ENCODE data around the gene ANTXR2.
"Not testable (repeated sequence)": the region's sequence is repeated elsewhere in the genome, so short reads cannot be mapped to it uniquely, and the experiment has no call there.

Gene ANTXR2

DNA sequence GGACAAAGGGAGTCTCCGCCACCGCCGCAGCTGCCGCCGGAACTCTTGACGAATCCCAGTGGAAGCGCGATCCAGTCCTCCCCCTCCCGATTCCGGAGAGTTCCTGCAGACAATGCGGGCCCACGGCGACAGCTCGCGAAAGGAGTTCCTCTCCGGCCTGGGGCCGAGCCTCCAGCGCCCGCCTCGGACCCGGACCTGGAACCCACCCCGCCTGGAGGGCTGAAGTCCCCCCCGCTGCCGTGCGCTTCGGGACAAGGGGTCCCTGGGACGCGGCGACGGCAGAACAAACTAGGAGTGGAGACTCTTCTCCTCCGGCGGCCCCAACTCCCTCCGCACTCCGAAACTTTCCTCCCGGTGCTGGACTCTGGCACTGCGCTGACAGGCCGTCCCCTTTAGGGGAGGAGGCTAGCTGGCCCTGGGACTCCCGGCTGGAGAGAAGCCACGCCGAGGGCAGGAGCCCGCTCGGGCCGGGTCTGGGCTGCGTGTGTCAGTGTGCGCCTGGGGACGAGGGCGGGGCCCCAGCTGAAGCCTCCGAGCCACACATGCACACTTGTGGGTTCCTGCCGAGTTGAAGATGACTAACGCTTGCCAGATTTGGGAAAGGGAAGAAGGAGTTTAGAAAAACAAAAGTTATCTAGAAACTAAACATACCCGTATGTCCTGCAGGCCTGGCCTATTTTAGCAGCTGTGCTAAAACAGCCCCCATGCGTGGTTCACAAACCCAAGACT is at the start of gene ANTXR2:
Gene ANTXR2, minus strand, starts transcription at position 486 of the 729 bp plus-strand sequence. CDS start 669 bp downstream, outside the sequence.
- DNase-seq: peak; percentile 54

DNA sequence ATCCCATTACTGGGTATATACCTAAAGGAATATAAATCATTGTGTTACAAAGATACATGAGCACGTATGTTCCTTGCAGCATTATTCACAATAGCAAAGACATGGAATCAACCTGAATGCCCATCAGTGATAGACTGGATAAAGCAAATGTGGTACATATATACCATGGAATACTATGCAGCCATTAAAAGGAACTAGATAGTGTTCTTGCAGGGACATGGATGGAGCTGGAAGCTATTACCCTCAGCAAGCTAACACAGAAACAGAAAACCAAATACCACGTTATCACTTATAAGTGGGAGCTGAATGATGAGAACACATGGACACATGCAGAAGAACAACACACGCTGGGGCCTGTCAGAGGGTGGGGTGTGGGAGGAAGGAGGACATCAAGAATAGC is 48.8 kb upstream of the ANTXR2 start:
- DNase-seq: not testable (repeated sequence)

DNA sequence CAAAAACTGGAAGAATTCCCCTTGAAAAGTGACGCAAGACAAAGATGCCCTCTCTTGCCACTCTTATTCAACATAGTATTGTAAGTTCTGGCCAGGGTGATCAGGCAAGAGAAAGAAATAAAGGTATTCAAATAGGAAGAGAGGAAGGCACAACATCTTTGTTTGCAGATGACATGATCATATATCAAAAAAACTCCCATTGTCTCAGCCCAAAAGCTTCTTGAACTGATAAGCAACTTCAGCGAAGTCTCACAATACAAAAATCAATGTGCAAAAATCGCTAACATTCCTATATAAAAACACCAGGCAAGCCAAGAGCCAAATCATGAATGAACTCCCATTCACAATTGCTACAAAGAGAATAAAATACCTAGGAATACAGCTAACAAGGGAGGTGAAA is 46.6 kb upstream of the ANTXR2 start:
- DNase-seq: not testable (repeated sequence)

DNA sequence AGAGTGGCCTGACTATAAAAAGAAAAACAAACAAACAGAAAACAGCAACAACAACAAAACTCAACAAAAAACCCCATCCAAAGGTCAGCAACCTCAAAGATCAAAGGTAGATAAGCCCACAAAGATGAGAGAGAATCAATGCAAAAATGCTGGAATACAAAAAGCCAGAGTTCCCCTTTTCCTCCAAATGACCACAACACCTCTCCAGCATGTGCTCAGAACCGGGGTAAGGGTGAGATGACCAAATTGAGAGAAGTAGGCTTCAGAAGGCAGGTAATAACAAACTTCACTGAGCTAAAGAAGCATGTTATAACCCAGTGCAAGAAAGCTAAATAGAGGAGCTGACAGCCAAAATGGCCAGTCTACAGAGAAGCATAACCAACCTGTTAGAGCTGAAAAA is 43.5 kb upstream of the ANTXR2 start:
- no peak for DNase-seq

DNA sequence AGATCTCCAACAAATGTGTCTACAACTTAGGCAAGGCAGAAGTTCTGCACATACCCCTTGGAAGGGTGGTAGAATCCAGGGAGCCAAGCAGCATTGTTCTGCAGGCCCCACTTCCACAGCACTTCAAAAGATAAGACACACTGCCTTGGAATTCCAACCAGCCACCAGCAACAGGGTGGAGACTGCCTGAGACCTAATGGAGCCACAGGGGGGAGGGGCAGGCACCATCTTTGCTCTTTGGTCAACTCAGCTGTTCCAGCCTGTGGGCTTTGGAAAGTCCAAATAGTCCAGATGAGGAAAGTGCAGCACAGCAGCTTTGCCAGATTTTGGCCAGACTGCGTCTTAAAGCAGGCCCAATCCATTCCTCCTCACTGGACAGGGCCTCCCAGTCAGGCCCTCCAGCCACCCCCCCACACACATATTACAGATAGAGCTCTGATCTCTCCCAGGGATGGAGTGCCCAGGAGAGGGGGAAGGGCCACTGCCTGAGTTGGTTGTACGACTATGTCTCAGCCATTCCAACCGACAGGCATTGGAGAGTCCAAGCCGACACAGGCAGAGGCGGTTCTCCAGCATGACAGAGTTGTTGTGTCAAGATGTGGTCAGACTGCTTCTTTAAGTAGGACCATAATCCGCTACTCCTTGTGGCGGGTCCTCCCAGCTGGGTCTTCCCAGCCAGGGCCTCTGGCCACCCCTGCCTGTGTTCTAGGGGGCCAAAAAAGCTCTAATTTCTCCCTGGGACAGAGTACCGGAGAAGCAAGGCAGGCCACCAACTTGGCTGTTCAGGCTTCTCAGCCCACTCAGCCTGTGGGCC is 42.5 kb upstream of the ANTXR2 start:
- no peak for DNase-seq

DNA sequence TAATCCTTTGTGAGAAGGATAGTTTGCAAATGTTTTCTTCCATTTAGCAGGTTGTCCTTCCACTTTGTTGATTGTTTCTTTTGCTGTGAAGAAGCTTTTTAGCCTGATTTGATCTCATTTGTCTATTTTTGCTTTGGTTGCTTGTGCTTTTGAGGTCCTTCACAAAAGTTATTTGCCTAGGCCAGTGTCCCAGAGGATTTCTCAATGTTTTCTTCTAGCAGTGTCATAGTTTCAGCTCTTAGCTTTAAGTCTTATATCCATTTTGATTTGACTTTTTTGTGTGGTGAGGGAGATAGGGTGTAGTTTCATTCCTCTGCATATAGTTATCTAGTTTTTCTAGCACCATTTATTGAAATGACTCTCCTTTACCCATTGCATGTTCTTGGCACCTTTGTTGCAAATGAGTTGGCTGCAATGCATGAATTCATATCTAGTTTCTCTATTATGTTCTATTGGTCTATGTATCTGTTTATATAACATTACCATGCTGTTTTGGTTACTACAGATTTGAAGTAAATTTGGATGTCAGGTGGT is 41.8 kb upstream of the ANTXR2 start:
- DNase-seq: no peak

DNA sequence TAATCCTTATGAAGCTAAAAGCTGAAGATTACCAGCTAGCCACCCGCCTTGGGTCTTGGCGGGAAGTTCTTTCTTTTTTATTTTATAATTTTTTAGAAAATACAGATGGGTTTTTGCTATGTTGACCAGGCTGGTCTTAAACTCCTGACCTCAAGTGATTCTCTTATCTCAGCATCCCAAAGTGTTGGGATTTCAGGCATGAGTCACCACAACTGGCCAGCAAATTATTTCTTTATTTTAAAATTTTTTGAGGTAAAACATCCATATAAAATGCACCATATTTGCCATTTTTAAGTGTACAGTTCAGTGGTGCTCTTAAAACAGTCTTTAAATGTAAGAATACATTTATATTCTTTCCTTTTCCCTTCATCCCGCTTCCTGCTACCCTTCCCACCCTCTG is 40.6 kb upstream of the ANTXR2 start:
- DNase-seq: no peak

DNA sequence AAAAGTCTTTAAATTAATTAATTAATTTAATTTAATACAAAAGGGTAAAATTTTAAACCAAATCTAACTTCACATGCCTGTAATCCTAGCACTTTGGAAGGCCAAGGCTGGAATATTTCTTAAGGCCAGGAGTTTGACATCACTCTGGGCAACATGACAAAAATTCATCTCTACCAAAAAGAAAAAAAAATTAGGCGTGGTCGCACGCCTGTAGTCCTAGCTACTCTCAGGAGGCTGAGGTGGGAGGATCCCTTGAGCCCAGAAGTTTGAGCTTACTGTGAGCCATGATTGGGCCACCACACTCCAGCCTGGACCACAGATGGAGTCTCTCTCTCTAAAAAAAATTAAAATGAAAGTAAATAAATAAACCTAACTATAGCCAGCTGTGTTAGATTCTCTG is 39.2 kb upstream of the ANTXR2 start:
- DNase-seq: no peak

DNA sequence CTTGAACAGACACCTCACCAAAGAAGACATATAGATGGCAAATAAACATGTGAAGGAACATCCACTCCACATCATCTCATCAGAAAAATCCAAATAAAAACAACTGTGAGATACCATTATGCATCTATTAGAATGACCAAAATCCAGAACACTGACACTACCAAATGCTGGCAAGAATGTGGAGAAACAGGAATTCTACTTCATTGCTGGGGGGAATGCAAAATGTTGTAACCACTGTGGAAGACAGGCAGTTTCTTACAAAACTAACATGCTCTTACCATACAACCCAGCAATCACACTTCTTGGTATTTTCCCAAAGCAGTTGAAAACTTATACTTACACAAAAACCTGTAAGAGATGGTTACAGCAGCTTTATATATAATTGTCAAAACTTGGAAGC is 38.2 kb upstream of the ANTXR2 start:
- DNase-seq: no peak

DNA sequence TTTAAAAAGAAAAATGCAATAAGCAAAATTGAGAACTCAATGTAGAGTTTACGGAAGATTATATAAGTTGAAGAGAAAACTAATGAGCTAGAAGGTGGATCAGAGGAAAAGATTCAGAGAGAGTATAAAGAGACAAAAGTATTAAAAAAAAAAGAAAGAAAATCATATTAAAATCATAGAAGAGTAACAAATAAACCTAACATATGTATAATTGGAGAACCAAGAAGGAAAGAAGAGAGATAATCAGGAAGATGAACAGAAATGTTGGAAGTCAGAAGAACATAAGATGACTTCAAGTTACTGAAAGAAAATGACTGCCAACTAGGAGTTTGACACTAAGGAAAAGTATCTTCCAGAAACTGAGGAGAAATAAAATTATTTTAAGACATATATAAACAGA is 34.3 kb upstream of the ANTXR2 start:
- DNase-seq: no peak

DNA sequence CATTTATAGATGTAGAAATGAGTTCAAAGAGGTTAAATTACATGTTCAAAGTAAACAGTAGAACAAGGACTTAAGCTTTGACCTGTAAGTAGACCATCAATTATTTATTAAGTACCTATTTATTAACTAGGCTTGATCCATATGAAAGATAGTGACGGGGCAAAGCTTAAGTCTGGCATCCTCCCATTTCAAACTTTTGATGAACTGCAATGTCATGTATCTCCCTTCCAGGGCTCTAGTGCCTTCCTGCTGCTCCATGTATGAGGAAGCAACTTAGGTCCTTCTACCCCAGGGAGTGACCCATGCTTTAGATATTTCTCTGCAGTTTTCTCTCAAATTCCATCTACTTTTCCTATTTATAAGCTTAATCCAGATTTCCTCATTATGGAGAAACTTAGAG is 31.9 kb upstream of the ANTXR2 start:
- DNase-seq: no peak

DNA sequence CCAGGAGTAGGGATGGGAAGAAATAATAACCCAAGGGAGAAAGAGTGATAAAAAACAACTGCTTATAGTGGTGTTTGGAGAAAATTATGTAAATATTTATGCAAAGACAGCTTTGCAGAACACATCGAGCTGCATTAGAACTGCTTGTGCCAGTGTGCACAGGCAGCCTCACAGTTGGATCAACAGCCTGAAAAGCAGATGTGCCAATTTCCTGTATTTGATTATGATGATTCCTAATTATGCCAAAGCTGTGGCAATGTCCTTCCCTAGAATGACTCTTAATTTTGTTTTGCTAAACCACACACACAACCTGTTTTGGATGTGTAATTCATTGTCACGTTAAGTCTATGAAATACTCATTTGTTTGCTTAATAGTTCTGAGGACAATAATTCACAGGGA is 30.6 kb upstream of the ANTXR2 start:
- DNase-seq: no peak

DNA sequence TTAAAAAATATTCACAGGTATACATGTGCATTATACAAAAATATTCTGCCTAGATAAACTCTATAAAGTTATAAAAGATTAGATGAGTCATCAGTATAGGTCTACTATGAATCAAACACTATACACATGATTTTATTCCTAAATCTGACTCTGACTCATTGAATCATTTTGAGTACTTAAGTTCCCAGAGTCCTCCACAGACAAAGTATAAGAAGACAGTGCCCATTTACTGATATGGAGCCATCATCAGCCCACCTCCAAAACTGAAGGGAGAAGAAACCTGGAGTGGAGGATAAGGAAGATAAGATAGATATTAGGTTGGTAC is 28.7 kb upstream of the ANTXR2 start:
- DNase-seq: no peak

DNA sequence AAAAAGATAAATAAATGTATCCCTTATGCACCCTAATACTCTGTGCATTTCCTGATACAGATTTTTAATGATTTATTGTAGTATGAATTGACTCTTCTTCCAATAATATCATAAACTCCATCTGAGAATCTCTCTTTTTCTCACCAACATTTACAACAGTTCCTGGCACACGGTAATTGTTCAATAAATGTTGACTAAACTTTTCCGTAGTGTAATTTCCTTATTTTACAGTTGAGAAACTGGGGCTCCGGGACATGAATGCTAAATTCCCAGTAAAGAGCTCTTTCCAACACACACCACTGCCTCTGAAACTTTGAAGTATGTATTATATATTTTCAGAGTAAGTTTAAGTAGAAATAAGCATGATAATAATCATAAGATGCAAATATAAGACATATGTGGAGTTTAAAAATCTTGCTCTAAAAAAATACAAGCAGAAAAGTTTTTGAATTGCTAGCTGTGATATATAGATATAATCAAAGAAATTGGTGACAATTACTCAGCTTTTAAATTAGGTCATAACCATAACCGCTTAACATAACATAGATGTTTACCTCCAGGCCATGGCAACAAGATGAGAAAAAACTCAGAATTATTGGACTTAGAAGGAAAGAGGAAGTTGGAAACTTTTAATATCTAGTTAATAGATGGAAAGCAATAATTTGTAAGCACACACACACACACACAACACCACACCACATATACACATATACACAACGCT is 28.2 kb upstream of the ANTXR2 start:
- DNase-seq: no peak

DNA sequence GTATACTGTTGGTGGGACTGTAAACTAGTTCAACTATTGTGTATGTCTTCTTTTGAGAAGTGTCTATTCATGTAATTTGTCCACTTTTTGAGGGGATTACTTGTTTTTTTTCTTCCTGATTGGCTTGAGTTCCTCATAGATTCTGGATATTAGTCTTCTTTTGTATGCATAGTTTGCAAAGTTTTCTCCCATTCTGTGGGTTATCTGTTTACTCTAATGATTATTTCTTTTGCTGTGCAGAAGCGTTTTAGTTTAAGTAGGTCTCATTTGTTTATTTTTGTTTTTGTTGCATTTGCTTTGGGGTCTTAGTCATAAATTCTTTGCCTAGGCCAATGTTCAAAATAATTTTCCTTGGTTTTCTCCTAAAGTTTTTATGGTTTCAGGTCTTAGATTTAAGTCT is 26.6 kb upstream of the ANTXR2 start:
- no peak for DNase-seq

DNA sequence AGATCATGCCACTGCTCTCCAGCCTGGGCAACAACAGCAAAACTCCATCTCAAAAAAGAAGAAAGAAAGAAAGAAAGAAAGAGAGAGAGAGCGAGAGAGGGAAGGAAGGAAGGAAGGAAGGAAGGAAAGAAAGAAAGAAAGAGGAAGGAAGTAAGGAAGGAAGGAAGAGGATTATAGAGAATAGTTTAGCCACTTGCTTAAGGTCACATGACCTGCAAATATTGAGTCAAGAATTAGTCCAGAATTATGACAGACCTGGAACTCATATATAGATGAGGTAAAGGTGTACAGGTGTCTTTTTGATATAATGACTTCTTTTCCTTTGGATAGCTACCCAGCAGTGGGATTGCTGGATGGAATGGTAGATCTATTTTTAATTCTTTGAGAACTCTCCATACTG is 25.6 kb upstream of the ANTXR2 start:
- no peak for DNase-seq

DNA sequence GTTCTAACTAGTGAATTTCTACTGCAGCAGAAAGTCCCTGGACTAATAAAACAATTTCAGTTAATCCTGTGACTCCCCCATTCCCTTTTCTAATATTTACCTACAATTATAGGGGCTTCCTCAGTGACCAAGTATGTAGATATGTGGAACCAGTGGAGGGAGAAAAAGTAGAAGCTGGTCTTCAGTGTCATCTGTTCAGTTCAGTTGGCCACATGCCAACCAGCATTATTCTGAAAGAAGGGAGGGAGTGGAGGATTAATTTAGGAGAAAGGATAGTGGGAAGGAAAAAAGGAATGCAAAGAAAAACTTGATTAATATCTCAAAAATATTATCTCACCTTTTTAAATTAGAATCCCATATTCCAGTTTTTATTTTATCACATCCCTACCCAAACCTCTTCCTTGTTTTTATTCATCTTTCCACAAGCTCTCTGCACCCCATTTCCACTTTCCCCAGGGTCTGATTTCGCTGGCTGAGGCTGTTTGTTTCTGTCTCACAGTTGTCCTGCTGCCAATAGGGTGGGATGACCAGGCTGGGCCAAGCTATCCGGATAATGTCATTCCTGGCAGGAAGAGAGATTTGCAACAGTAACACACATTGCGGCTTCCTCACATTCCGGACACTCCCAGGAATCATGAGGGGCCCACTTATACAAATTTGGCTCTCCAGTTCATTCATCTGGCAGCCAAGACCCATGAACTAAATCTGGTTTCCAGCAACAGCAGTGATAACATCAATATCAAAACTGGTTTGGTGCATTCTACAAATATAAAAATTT is 24.6 kb upstream of the ANTXR2 start:
- DNase-seq: no peak

DNA sequence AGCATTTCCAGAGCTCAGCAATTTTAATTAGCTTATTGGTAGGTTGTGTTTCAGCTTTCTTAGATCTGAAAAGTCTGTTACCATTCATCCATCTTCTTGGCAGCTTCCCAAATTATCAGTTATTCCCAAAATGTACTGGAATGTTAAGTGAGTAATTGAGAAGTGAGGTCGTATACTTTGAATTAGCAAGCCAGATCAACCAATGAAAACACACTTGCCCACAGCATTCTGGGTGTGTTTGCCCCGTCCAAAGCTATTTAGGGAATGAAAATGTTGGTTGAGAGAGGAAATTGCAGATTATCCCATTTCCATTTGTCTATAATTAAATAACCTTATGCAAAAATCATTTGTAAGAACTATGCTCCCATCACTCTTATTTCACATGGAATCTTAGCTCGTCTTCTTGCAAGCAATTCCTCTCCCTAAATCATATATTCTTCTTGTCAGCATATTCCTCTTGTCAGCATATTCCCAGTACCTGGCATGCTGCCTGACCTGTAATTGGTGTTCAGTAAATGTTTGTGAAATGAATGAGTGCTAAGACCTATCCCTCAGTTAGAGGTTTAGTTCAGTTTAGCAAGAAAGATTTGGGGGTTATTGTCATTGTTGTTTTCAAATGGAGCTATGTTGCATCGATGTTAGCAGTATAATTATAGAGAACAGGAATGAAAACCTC is 23.3 kb upstream of the ANTXR2 start:
- DNase-seq: no peak

DNA sequence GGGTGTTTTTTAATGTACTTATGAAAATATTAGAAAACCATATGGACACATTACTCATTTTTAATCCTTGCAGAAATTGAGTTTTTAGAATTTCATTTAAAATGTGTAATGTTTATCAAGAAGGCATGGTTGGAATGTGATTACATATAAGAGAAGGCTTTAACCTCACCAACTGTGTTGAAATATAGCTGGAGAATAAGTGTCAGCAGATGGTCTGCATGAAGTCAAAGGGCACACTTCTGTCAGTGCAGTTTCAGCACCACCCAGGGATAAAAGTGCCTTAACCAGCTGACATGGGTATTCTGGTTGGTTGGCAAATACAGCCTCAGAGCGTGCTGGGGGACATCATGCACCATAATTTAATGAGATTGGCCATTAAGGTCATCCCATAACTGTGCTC is 21.2 kb upstream of the ANTXR2 start:
- DNase-seq: no peak

DNA sequence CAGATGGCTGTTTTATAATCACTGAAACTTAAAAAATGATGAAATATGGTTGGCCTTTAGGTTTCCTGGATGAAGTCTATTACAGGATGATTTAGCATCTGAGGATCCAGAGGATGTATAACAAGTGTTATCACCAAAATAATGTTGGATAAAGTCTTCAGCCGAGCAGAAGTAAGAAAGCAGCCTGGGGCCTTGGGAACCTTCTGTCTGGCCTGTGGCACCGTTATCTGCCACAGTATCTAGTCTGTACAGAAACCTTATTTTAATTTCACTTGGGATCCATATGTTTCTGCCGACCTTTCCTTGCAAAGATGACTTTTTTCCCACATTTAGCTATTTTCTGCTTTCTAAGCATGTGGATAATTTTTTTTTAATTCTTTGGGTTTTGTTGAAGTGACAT is 20.5 kb upstream of the ANTXR2 start:
- no peak for DNase-seq

DNA sequence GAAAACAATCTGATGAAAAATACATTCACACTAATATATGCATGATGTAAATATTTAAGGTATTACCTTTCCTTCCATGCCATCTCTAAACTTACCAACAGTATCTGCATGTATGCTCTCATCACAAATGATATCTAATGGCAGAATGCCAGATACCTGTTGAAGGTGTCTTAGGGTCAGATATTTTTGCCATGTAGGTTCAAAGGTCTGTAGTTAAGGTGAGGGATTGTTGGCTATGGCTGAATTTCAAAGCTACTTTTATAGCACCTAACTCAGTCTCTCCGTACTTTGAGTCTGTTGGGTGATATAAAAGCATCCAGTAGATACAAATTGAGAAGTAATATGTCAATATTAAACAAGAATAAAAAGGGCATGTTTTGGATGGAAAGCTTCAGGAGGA is 19.8 kb upstream of the ANTXR2 start:
- DNase-seq: no peak

DNA sequence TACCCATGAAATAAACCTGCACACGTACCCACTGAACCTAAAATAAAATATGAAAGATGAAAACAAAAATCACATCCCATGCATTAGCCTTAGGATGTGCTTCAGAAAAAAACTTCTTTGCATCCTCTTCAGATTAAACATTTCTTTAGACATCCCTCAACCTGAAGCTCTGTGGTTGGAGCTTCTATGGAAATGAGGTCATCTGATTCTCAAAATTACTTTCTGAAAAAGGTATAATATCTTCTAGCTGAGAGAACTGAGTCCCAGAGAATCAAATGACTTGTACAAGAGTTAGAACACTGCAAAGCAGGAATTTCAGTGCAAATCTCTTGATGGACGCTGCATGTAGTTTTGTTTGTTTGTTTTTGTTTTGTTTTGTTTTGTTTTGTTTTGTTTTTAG is 19.1 kb upstream of the ANTXR2 start:
- no peak for DNase-seq

All from activated naive CD4-positive, alpha-beta T cell treated with anti-CD3 and anti-CD28 coated beads, Interleukin-2, amount 50 U/mL, for 16 hours (primary cell).